ENCODE data around the gene GRID2. TPM values are rescaled to one million over a fixed set of nuclear protein-coding genes. Genes with fewer than 3 reads are reported as not detected.

GRID2 gene
- total RNA-seq, 1 donor from 2014 or later: 2.1 TPM

DNA sequence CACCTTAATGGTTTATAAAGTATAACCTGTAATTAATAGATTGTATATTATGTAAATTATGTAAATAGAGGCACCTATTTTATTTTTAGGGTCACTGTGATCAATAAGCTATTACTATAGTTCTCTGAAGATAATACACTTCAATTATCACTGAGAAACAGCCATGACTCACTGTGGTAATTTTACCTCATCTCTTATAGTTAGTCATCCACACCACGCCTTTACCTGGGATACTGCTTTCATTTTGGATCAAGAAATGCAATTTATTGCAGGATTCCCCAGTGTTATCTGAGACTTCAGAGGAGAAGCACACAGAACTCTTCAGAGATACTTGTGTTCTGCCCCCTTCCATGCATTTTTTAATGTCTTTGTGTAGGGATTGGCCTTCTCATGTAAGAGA, 1176.7 kb downstream of the GRID2 start:
- Mint-ChIP-seq H3K4me1 (ENCODE audit: low read depth, unreplicated experiment) (no peaks in the 10 kb centered on the region), H3K4me3 (ENCODE audit: unreplicated experiment) (no peak overlapping the region), H3K27ac (ENCODE audit: unreplicated experiment) (no peak overlapping the region), H3K36me3 (ENCODE audit: unreplicated experiment) (no peaks in the 10 kb centered on the region), H3K27me3 (ENCODE audit: unreplicated experiment) (no peaks in the 10 kb centered on the region), H3K9me3 (ENCODE audit: unreplicated experiment) (no peaks in the 10 kb centered on the region)
- TF ChIP-seq, protein P1, sequence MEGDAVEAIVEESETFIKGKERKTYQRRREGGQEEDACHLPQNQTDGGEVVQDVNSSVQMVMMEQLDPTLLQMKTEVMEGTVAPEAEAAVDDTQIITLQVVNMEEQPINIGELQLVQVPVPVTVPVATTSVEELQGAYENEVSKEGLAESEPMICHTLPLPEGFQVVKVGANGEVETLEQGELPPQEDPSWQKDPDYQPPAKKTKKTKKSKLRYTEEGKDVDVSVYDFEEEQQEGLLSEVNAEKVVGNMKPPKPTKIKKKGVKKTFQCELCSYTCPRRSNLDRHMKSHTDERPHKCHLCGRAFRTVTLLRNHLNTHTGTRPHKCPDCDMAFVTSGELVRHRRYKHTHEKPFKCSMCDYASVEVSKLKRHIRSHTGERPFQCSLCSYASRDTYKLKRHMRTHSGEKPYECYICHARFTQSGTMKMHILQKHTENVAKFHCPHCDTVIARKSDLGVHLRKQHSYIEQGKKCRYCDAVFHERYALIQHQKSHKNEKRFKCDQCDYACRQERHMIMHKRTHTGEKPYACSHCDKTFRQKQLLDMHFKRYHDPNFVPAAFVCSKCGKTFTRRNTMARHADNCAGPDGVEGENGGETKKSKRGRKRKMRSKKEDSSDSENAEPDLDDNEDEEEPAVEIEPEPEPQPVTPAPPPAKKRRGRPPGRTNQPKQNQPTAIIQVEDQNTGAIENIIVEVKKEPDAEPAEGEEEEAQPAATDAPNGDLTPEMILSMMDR (IDR thresholded peaks at IDR 0.05; ENCODE audit: partially characterized antibody, unreplicated experiment): no peak
- DNase-seq: no peak

DNA sequence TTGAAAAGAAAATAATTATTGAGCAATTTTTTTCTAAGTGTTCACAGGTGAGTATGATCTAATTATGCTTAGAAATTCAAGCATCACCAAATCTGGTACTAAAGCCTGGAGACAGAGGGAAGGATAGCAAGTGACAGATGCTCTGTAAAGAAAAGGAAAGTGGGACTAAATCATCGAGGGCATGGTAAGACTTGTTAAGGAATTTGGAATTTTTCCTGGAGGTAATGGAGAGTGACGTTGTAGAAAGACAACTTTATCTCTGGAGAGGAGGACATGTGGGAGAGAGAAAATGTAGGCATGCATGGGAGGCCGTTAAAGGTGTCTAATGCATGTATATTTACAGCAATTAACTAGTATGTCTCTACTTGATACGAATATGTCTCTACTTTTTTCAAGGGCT, 1191.6 kb downstream of the GRID2 start:
- H3K4me1 Mint-ChIP-seq (ENCODE audit: low read depth, unreplicated experiment): no peaks in the 10 kb centered on the region
- H3K36me3 Mint-ChIP-seq (ENCODE audit: unreplicated experiment): no peaks in the 10 kb centered on the region
- no peaks in the 10 kb centered on the region for H3K27me3 Mint-ChIP-seq (ENCODE audit: unreplicated experiment)
- H3K4me3 Mint-ChIP-seq (ENCODE audit: unreplicated experiment): no peak overlapping the region
- no peak for DNase-seq
- H3K9me3 Mint-ChIP-seq (ENCODE audit: unreplicated experiment): no peaks in the 10 kb centered on the region
- TF ChIP-seq, protein P1 (IDR thresholded peaks at IDR 0.05; ENCODE audit: partially characterized antibody, unreplicated experiment): no peak
- H3K27ac Mint-ChIP-seq (ENCODE audit: unreplicated experiment): no peak overlapping the region

DNA sequence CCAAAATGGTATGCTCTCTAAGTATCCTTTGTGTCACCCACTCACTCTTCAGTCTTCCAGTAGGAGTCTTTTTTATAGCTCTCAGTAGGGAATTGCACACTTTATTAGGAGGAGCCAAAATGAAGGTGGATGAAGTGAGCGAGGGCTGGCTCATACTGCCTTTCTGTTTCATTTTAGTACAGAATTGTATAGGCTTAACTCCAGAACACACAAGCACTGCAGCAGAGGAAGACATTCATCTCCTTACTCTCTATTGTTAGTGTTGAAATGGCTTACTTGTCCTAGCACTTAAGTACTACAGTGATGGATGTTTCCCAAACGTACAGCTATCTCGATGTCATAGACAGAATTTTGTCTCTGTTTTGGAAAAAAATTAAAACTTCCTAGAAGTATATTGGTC, 1197.5 kb downstream of the GRID2 start:
- H3K27me3 Mint-ChIP-seq (ENCODE audit: unreplicated experiment): no peaks in the 10 kb centered on the region
- TF ChIP-seq, protein P1 (IDR thresholded peaks at IDR 0.05; ENCODE audit: partially characterized antibody, unreplicated experiment): no peak
- H3K9me3 Mint-ChIP-seq (ENCODE audit: unreplicated experiment): no peaks in the 10 kb centered on the region
- H3K36me3 Mint-ChIP-seq (ENCODE audit: unreplicated experiment): no peaks in the 10 kb centered on the region
- no peak for DNase-seq
- H3K4me1 Mint-ChIP-seq (ENCODE audit: low read depth, unreplicated experiment): no peaks in the 10 kb centered on the region
- H3K4me3 Mint-ChIP-seq (ENCODE audit: unreplicated experiment): no peak overlapping the region
- no peak overlapping the region for H3K27ac Mint-ChIP-seq (ENCODE audit: unreplicated experiment)

DNA sequence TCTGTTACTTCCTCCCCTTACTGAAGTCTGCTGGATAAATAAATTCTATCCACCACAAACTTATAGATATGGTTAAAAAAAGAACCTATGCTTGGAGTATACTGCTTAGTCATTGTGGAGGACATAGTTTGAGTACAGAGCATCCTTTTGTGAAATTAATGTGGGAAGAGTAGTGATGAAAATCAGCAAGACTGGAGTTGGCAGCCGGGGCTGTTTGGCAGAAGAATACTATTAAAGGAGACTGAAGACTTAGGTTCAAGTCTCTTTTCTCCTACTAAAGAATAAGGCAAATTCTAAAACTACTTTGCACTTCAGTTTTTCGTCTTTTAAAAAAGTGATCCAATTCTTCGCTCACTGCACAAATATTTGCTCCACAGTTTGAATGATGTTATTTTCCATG, 1198.2 kb downstream of the GRID2 start:
- TF ChIP-seq, protein P1 (IDR thresholded peaks at IDR 0.05; ENCODE audit: partially characterized antibody, unreplicated experiment): no peak
- H3K36me3 Mint-ChIP-seq (ENCODE audit: unreplicated experiment): no peaks in the 10 kb centered on the region
- H3K9me3 Mint-ChIP-seq (ENCODE audit: unreplicated experiment): no peaks in the 10 kb centered on the region
- H3K27me3 Mint-ChIP-seq (ENCODE audit: unreplicated experiment): no peaks in the 10 kb centered on the region
- no peak overlapping the region for H3K4me3 Mint-ChIP-seq (ENCODE audit: unreplicated experiment)
- H3K4me1 Mint-ChIP-seq (ENCODE audit: low read depth, unreplicated experiment): no peaks in the 10 kb centered on the region
- no peak overlapping the region for H3K27ac Mint-ChIP-seq (ENCODE audit: unreplicated experiment)
- DNase-seq: no peak

DNA sequence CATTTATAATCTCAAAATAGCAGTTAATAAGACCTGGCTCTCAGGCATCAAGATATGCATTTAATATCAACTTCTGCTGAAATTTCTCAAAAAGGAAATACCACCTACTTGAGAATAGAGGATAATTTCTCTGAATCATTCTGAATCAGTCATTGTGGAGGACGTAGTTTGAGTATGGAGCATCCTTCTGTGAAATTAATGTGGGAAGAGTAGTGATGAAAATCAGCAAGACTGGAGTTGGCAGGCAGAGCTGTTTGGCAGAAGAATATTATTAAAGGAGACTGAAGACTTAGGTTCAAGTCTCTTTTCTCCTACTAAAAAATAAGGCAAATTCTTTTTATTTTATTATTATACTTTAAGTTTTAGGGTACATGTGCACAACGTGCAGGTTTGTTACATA, 1199.2 kb downstream of the GRID2 start:
- DNase-seq: no peak
- TF ChIP-seq, protein P1 (IDR thresholded peaks at IDR 0.05; ENCODE audit: partially characterized antibody, unreplicated experiment): no peak
- H3K4me3 Mint-ChIP-seq (ENCODE audit: unreplicated experiment): no peak overlapping the region
- H3K27me3 Mint-ChIP-seq (ENCODE audit: unreplicated experiment): no peaks in the 10 kb centered on the region
- no peak overlapping the region for H3K27ac Mint-ChIP-seq (ENCODE audit: unreplicated experiment)
- H3K4me1 Mint-ChIP-seq (ENCODE audit: low read depth, unreplicated experiment): no peaks in the 10 kb centered on the region
- H3K36me3 Mint-ChIP-seq (ENCODE audit: unreplicated experiment): no peaks in the 10 kb centered on the region
- no peaks in the 10 kb centered on the region for H3K9me3 Mint-ChIP-seq (ENCODE audit: unreplicated experiment)
